Measurements from ENCODE around the gene VAC14. TPM values are rescaled to one million over a fixed set of nuclear protein-coding genes. Genes with fewer than 3 reads are reported as not detected.
A peak's percentile ranks its signal among the peaks of the same experiment; 100 is the strongest.

VAC14 gene
- total RNA-seq, 1 donor from 2014 or later, result 18.4 TPM

- FAIRE-seq, result no peak
- no peak for DNase-seq (ENCODE audit: low read depth)
- H3K36me3 ChIP-seq (ENCODE audit: control insufficient read depth, insufficient read depth, low read length), result peaks cover 17% of the 10 kb centered on the region
- H3K4me3 ChIP-seq (ENCODE audit: low read depth, low read length), result no peak overlapping the region
- TF ChIP-seq, protein P1, sequence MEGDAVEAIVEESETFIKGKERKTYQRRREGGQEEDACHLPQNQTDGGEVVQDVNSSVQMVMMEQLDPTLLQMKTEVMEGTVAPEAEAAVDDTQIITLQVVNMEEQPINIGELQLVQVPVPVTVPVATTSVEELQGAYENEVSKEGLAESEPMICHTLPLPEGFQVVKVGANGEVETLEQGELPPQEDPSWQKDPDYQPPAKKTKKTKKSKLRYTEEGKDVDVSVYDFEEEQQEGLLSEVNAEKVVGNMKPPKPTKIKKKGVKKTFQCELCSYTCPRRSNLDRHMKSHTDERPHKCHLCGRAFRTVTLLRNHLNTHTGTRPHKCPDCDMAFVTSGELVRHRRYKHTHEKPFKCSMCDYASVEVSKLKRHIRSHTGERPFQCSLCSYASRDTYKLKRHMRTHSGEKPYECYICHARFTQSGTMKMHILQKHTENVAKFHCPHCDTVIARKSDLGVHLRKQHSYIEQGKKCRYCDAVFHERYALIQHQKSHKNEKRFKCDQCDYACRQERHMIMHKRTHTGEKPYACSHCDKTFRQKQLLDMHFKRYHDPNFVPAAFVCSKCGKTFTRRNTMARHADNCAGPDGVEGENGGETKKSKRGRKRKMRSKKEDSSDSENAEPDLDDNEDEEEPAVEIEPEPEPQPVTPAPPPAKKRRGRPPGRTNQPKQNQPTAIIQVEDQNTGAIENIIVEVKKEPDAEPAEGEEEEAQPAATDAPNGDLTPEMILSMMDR (IDR thresholded peaks at IDR 0.05; ENCODE audit: insufficient read depth, low read length, severe bottlenecking), result no peak
- no peaks in the 10 kb centered on the region for H3K27me3 ChIP-seq (ENCODE audit: control insufficient read depth, insufficient read depth, low read length)
Measured at GRCh38 chr16:70660672-70661350, 140.1 kb downstream of the VAC14 start.

- DNase-seq (ENCODE audit: low read depth) (no peak), FAIRE-seq (no peak)
- Histone ChIP-seq H3K4me3 (ENCODE audit: low read depth, low read length) (no peak overlapping the region), H3K36me3 (ENCODE audit: control insufficient read depth, insufficient read depth, low read length) (peaks cover 11% of the 10 kb centered on the region), H3K27me3 (ENCODE audit: control insufficient read depth, insufficient read depth, low read length) (no peaks in the 10 kb centered on the region)
- TF ChIP-seq, protein P1 (IDR thresholded peaks at IDR 0.05; ENCODE audit: insufficient read depth, low read length, severe bottlenecking), result no peak
Measured at GRCh38 chr16:70659953-70660671, 140.8 kb downstream of the VAC14 start.

DNA sequence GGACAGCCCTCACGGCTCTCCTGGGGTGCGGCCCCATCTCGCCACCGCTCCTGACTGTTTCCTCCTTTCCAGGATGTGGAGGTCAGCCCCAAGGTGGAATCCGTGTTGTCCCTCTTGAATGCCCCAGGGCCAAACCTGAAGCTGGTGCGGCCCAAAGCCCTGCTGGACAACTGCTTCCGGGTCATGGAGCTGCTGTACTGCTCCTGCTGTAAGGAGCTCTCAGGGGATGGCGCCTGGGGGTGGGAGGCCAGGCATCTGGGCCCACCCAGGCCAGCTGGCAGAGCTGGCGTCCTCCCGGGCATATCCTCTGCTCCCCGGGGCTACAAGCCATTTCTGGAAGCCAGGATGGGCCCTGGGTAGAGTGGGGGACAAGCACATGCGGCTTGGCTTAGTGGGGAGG is 141.4 kb downstream of the VAC14 start:
- FAIRE-seq (no peak), DNase-seq (ENCODE audit: low read depth) (no peak)
- TF ChIP-seq, protein P1 (IDR thresholded peaks at IDR 0.05; ENCODE audit: insufficient read depth, low read length, severe bottlenecking), result no peak
- peaks cover 6% of the 10 kb centered on the region for H3K36me3 ChIP-seq (ENCODE audit: control insufficient read depth, insufficient read depth, low read length)
- no peaks in the 10 kb centered on the region for H3K27me3 ChIP-seq (ENCODE audit: control insufficient read depth, insufficient read depth, low read length)
- no peak overlapping the region for H3K4me3 ChIP-seq (ENCODE audit: low read depth, low read length)

GRCh38 chr16:70658921-70659320 is 142.0 kb downstream of the VAC14 start:
- TF ChIP-seq, protein P1 (IDR thresholded peaks at IDR 0.05; ENCODE audit: insufficient read depth, low read length, severe bottlenecking), result no peak
- FAIRE-seq (peak; percentile 89), DNase-seq (ENCODE audit: low read depth) (no peak)
- Histone ChIP-seq H3K4me3 (ENCODE audit: low read depth, low read length) (no peak overlapping the region), H3K36me3 (ENCODE audit: control insufficient read depth, insufficient read depth, low read length) (peaks cover 4% of the 10 kb centered on the region), H3K27me3 (ENCODE audit: control insufficient read depth, insufficient read depth, low read length) (no peaks in the 10 kb centered on the region)

DNA sequence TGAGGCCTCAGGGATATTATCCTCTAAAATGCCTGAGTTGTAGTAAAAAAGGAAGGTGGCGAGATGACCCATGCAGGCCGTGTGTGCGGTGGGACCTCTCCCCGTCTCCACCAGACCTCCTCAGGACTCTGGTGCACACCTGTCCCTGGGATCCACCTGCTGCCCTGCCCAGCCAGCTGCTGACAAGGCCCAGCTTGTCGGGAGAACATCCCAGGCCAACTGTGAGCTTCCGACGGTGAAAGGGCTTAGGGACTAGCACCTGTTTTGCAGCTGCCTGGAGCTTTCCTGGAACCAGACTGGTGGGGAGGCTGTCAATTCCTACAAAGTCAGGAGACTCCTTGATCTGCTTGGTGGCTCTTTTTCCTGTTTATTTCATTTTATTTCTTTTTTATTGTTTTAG is 143.0 kb downstream of the VAC14 start:
- no peak overlapping the region for H3K4me3 ChIP-seq (ENCODE audit: low read depth, low read length)
- FAIRE-seq (no peak), DNase-seq (ENCODE audit: low read depth) (no peak)
- no peaks in the 10 kb centered on the region for H3K27me3 ChIP-seq (ENCODE audit: control insufficient read depth, insufficient read depth, low read length)
- TF ChIP-seq, protein P1 (IDR thresholded peaks at IDR 0.05; ENCODE audit: insufficient read depth, low read length, severe bottlenecking), result no peak
- no peaks in the 10 kb centered on the region for H3K36me3 ChIP-seq (ENCODE audit: control insufficient read depth, insufficient read depth, low read length)
